ENCODE data around the gene ARGFX.

- TF ChIP-seq CTCF (IDR thresholded peaks at IDR 0.05) = no peak
- TF ChIP-seq POLR2A (IDR thresholded peaks at IDR 0.05; ENCODE audit: low read depth) = no peak
These were observed 49.6 kb upstream of the ARGFX start for GRCh38 chr3:121517953-121518655.

All from esophagus muscularis mucosa (tissue), 3 donors.